ENCODE measurements around the gene CLASRP.
A peak's percentile ranks its signal among the peaks of the same experiment; 100 is the strongest.

The CLASRP gene

DNA sequence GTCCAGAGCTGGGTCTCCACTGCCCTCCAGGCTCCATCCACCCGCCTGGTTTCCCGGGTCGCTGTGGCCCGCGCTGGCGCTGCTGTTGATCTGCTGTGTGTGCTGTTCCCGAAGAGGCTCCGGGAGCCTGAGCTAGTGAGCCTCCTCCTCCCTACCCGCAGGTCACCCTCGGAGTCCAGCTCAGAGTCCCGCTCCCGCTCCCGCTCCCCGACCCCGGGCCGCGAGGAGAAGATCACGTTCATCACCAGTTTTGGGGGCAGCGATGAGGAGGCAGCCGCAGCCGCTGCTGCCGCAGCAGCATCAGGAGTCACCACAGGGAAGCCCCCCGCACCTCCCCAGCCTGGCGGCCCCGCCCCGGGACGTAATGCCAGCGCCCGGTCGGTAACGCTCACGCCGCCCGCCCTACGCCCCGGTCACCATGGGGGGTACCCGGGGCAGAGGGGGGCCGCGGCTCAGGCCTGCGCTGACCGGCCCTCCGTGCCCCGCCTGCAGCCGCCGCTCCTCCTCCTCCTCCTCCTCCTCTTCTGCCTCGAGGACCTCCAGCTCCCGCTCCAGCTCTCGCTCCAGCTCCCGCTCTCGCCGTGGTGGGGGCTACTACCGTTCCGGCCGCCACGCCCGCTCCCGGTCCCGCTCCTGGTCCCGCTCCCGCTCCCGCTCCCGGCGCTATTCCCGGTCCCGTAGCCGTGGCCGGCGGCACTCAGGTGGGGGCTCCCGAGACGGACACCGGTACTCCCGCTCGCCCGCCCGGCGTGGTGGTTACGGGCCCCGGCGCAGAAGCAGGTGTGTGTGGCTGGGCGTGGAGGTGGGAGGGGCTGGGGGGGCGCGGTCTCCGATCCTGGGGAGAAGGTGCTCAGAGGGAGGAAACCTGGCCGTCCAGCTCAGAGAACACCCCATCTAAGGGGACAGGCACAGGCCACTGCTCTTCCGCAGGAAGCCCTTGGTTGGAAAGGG, 25.3 kb downstream of the CLASRP start:
- no peak for DNase-seq

GRCh38 chr19:45066921-45067661, 28.2 kb downstream of the CLASRP start:
- DNase-seq: no peak

DNA sequence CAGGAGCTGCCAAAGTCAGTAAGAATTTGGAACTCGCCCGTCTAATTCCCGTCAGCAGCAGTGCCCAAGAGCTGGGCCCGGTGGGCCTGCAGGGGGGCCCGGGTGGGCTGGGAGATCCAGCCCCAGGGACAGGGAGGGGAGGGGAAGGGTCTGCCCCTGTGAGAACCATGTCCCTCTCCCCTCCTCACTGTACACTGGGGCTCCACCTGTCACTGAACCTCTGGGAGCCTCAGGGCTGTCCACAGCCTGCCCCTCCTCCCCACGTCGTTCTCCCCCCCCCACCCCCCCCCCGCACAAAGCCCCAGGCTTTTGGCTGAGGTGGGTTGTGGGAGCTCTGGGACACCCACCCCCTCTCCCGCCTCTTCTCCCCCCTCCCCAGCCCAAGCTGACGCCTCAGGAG, 29.2 kb downstream of the CLASRP start:
- no peak for DNase-seq

DNA sequence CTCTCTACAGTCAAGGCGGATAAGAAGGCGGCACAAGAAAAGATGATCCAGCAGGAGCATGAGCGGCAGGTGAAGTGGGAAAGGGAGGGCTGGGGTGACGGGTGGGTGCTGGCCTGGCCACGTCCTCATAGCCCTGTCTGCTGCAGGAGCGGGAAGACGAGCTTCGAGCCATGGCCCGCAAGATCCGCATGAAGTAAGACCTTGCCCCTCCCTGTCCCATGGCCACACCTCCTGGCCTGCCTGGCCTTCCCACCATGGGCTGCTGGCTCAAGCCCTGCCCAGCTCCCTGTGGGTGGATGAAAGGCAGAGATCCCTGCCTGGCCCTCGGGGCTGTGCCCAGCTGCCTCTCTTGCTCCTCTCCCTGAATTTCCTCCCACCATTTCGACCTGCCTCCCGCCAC, 30.2 kb downstream of the CLASRP start:
- no peak for DNase-seq

DNA sequence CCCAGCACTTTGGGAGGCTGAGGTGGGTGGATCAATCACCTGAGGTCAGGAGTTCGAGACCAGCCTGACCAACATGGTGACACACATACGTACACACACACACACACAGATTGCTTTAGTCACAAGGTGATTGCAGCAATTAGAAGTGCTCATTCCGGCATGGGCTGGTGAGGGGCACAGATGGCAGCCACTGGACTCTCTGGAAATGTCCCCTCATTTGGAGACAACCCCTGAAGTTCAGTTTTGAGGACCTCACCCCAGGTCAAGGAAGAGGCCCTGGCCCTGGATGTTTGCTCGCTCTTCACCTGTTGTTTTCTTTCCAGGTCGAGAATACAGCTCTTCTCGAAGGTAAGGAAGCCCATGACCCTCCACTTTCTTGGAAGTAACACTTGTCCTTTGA, 31.4 kb downstream of the CLASRP start:
- DNase-seq: no peak

DNA sequence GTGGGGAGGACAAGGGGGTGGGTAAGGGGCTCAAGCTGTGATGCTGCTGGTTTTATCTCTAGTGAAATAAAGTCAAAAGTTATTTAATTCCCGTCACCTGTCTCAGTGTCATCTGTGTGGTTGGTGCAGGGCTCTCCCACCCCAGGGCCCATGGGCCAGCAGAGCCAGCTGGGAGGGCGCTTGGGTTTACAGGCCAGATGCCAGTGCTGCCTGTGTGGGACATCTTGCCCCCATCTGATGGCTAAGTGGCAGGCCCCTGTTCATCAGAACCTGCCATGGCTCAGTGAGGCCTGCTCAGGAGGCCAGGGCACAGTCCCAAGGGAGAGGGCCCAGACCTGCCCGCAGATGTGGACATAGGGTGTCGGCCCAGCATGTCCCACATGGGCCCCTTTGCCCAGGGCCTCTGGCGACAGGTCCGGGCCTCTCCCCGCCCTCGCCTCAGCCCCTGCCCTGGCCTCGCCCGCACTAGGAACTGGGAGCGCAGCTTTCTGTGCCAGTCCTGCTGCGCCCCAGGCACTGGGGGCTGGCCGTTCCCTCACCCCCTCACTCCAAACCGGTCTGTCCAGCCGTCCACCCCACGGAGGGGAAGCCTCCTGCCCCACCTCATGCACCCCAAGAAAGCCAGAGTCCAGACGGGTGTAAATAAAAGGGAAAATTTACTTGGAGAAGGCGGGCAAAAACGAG, 32.2 kb downstream of the CLASRP start:
- no peak for DNase-seq

GRCh38 chr19:45071545-45071938, 32.7 kb downstream of the CLASRP start:
- DNase-seq: no peak

GRCh38 chr19:45071969-45072790, 33.3 kb downstream of the CLASRP start:
- no peak for DNase-seq

DNA sequence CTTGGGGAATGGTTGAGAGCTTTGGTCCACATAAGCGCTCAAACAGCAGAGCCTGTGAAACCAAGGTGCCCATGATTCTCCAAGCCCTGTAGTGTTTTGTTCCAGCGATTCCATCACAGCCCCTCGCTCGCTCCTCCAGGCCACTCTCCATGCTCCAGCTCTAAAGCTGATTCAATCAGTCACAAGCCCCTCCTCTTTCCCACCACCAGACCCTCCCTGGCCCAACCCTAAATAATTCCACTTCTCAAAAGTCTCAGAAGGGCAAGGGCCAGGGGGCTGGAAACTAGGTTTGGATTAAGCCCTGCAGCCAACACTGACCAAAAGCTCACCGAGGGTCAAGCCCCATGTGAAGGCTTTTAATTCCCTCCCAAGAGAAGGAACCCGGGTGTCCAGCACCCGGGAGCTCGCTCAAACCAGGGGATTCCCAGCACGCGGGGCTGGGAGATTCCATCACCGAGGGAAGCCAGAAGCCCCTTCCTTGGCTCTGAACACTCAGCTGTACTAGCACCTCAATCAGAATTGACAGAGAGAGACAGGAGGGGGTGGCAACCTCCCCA, 36.0 kb downstream of the CLASRP start:
- DNase-seq: no peak

DNA sequence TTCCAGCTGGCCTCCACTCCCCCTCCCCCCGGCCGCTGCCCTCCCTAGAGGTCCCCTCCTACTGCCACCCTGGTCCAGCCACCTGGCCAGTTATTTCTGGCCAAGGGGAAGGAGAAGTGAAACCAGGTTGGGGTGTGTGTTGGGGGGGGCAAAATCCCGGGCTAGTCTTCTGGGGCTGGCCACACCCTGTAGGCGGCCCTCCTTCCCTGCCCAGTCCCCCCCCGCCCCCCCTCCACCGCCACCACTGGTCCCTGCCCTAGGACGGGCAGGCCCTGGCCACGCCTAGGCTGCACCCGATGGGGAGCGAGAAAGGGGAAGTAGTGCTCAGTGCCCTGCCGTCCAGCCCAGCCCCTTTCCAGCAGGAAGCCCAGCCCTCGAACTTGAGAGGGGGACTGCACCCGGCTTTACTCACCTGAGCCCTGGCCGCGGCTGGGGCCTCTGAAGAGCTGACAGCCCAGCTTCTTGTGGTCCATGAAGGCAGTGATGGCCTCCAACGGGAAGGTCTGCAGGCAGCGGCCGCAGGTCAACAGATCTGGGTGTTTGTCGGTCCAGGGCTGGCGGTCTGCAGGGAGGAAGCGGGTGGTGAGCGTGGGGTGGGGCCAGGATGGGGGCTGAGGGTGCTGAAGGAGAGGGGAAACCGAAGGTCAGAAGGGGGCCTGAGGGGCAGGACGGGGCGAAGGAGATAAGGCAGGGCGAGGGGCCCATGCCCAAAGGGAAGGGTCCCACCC, 36.6 kb downstream of the CLASRP start:
- DNase-seq: peak; percentile 65 to 86

- DNase-seq: peak; percentile 75 to 84
Measured at GRCh38 chr19:45076029-45076850, 37.4 kb downstream of the CLASRP start, which contains the start of gene ZNF296. Gene ZNF296, minus strand, starts transcription at chr19:45076478. Its CDS starts 105 bp downstream, at chr19:45076373.

- no peak for DNase-seq
Measured at GRCh38 chr19:45076851-45077730, 38.2 kb downstream of the CLASRP start.

DNA sequence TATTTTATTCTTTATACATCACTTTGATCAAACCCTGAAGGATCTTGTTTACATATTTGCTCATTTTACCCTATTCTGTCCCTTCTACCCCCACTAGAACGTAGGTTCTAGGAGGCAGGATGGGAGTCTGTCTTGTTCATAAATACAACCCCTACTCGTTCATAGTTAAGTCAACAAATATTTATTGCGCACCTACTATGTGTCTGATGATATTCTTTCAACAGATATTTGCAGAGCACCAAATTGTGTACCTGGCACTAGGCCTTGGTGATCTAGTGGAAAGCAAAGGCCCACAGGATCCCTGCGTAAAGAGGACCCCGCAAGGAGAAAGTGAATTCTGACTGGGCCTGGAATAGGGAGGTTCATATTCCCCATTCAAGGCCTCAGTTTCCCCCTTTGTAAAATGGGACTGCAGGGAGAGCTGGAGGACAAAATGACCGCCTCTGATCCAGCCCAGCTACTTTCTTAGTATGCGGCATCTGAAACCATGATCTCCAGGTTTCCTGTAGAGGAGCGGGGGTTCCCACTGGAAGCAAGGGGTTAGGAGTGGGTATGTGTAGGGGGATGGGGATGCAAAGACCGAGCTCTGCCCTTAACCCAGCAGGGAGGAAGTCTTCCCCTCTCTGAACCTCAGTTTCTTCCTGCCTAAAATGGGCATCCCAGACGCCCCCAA, 39.7 kb downstream of the CLASRP start:
- DNase-seq: no peak

DNA sequence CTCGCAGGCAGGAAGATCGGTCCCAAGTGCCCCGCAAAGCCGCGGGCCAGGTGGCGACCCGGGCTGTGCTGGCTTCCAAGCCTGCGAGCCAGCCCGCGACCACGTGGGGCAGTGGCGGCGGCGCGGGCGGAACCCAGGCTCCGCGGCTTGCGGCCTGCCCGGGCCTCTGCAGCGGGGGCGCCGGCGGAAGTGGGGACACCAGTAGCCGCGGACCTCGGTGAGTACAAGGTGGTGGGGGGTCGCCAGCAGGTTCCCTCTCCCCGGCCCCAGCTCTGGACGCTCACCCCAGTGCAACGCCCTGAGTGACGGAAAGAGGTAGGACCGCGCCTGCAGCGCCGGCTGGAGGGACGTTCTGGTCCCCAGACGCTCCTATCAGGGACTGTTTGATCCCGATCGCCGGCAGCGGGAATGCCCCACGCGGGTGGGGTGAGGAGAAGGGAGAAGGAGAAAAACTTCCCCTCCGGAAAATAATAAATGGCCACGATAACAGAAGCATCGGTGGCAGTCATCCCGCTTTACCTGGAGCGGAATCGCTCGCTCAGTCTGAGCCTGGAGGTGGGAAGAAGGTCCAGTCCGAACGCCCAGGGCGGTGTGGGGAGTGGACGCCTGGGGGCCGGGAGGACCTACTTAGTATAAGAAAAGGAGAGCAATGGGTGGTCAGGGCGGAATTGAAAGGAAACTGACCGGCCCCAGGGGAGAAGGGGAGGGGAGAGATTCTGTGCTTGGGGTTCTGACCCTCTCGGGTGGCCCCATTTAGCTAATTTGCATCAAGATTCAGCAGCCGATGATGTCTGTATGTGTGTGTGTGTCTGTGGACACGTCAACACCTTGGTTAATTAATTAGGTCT, 40.4 kb downstream of the CLASRP start, which contains the start of gene GEMIN7:
TSS of gene GEMIN7 (plus strand) at position 198 of the 848 bp plus-strand sequence. CDS start 10,855 bp downstream, outside the sequence.
- peak; percentile 74 to 82 for DNase-seq

GRCh38 chr19:45079911-45080370, 41.1 kb downstream of the CLASRP start:
- DNase-seq: peak in 1 of 2 donors; percentile 14

- no peak for DNase-seq
Measured at GRCh38 chr19:45082170-45082569, 43.3 kb downstream of the CLASRP start.

- no peak for DNase-seq
Measured at GRCh38 chr19:45086480-45086879, 47.6 kb downstream of the CLASRP start.
